Measurements from ENCODE around the gene GSK3B.

DNA sequence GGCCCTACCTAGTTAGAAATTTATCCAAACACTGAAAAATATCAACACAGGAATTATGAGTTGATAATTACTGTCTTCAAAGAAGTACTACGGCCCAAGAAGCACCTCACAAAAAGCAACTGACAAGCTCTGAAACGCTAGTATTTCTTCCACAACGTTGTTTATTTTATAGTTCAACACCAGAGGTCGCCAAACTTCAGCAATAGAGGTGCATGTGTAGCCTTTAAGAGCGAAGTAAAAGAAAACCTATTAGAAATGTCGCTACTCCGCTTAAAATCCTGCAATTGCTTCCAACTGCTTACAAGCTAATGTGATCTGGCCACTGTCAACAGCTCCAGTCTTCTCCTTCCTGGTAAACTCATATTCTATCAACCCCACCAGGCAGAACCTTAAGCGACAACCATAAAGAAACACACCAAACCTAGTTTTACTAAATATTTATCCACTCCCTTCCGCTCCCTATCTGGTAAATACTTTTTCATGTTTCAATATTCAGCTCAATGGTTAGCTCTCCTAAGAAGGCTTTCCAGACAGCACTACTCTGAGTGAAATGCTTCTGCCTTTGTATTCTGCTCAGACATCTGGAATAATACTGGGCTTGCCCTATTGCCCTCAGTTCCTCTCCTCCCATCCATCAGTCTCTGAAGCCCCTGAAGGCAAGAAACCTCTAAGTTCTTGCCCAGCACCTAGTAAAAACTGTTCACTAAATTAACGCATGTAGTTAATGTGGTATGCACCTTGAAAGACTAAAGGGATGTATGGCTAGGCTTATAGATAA, 202.1 kb downstream of the GSK3B start:
- no peak for TF ChIP-seq POLR2A (IDR thresholded peaks at IDR 0.05)
- TF ChIP-seq, protein P1, sequence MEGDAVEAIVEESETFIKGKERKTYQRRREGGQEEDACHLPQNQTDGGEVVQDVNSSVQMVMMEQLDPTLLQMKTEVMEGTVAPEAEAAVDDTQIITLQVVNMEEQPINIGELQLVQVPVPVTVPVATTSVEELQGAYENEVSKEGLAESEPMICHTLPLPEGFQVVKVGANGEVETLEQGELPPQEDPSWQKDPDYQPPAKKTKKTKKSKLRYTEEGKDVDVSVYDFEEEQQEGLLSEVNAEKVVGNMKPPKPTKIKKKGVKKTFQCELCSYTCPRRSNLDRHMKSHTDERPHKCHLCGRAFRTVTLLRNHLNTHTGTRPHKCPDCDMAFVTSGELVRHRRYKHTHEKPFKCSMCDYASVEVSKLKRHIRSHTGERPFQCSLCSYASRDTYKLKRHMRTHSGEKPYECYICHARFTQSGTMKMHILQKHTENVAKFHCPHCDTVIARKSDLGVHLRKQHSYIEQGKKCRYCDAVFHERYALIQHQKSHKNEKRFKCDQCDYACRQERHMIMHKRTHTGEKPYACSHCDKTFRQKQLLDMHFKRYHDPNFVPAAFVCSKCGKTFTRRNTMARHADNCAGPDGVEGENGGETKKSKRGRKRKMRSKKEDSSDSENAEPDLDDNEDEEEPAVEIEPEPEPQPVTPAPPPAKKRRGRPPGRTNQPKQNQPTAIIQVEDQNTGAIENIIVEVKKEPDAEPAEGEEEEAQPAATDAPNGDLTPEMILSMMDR (IDR thresholded peaks at IDR 0.05), result peak in 5 of 6 experiments; percentile 26 to 83 (median 74)
